Tibial nerve (tissue), 4 donors: Measurements from ENCODE around the gene SYTL5.

Experiments used
- CTCF ChIP-seq, 5 experiments: fragments of 200-600 bp in 3 of 5; fragments of 450-650 bp in 2 of 5; sonication (generic) in 3 of 5; IDR thresholded peaks; one replicate each; pipeline ENCODE4 v1.5.1; 2016 to 2019; ENCODE audit warnings: antibody characterized with exemption in 5 of 5, mild to moderate bottlenecking in 3 of 5, moderate library complexity in 2 of 5
- EP300 ChIP-seq, 2 donors: sonication (generic); formaldehyde crosslinking; IDR thresholded peaks; one replicate each; pipeline ENCODE4 v1.6.1; 2017; ENCODE audit warnings: antibody characterized with exemption in 2 of 2, mild to moderate bottlenecking in 1 of 2
- POLR2A ChIP-seq, 2 donors: fragments of 450-650 bp; IDR thresholded peaks; one replicate each; pipeline ENCODE4 v1.6.1; 2017; ENCODE audit warnings: antibody characterized with exemption in 2 of 2, mild to moderate bottlenecking in 2 of 2, moderate library complexity in 2 of 2

DNA sequence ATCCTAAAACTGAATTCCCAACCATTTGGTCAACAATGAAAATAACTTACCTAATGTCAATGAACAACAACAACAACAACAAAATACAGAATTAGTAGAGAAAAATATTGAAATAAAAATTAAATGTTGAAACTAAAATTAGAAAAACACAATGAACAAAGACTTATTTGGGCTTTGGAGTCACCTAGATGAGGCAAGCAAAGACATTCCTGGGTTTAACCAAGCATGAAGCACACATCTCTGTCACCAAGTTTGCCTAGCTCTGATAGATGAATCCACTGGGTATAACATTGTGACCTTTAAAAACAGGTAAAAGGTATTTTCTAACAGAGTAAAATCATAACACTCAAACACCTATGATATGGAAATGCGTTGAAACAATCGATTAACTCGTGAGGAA lies 13.2 kb upstream of the SYTL5 start:
- TF ChIP-seq EP300 (IDR thresholded peaks at IDR 0.05) (no peak), POLR2A (IDR thresholded peaks at IDR 0.05) (no peak), CTCF (IDR thresholded peaks at IDR 0.05) (no peak)
